ENCODE measurements around the gene MRPL16. TPM values are rescaled to one million over a fixed set of nuclear protein-coding genes. Genes with fewer than 3 reads are reported as not detected.
"Not testable (repeated sequence)": the region's sequence is repeated elsewhere in the genome, so short reads cannot be mapped to it uniquely, and the experiment has no call there.

The MRPL16 gene
- polyA plus RNA-seq (ENCODE audit: insufficient read length in 4 of 4) = 10 to 100 TPM; 62.0 to 64.3 (median 63.5) TPM

- DNase-seq (ENCODE audit: low read depth in 4 of 4, low spot score in 3 of 4) = peak; percentile 79 to 86 (median 82)
Measured at GRCh38 chr11:59810189-59810910, at the start of gene MRPL16. TSS of gene MRPL16 (minus strand) at chr11:59810778. CDS start at chr11:59810658, 120 bp downstream.

GRCh38 chr11:59859673-59860072 is 49.1 kb upstream of the MRPL16 start:
- DNase-seq (ENCODE audit: low read depth in 4 of 4, low spot score in 3 of 4) = no peak

- DNase-seq (ENCODE audit: low read depth in 4 of 4, low spot score in 3 of 4) = no peak
Measured at GRCh38 chr11:59857439-59858434, 47.2 kb upstream of the MRPL16 start.

- DNase-seq (ENCODE audit: low read depth in 4 of 4, low spot score in 3 of 4) = no peak
Measured at GRCh38 chr11:59854871-59855270, 44.3 kb upstream of the MRPL16 start.

GRCh38 chr11:59851416-59851815 is 40.8 kb upstream of the MRPL16 start:
- not testable (repeated sequence) for DNase-seq (ENCODE audit: low read depth in 4 of 4, low spot score in 3 of 4)

GRCh38 chr11:59849551-59849950 is 39.0 kb upstream of the MRPL16 start:
- not testable (repeated sequence) for DNase-seq (ENCODE audit: low read depth in 4 of 4, low spot score in 3 of 4)

DNA sequence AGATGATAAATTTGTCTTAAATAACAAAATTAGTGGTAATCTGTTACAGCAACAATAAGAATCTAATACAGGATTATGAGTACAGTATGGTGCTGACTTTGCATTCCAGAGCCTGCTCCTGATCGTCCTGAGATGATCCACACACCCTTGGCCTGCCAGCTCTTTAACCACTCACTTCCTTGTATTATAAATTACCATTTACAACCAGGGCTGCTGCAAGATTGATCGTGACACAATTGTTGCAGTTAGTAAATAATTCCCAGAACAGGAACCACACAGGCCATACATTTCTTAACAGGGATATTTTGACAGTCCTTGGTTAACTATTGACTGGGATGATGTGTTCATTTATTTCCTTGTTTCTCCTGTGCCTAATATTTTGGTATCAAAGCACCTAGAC is 38.6 kb upstream of the MRPL16 start:
- no peak for DNase-seq (ENCODE audit: low read depth in 4 of 4, low spot score in 3 of 4)

GRCh38 chr11:59848439-59848838 is 37.9 kb upstream of the MRPL16 start:
- DNase-seq (ENCODE audit: low read depth in 4 of 4, low spot score in 3 of 4) = not testable (repeated sequence)

GRCh38 chr11:59847626-59848025 is 37.0 kb upstream of the MRPL16 start:
- no peak for DNase-seq (ENCODE audit: low read depth in 4 of 4, low spot score in 3 of 4)

GRCh38 chr11:59846556-59846955 is 36.0 kb upstream of the MRPL16 start:
- DNase-seq (ENCODE audit: low read depth in 4 of 4, low spot score in 3 of 4) = no peak

DNA sequence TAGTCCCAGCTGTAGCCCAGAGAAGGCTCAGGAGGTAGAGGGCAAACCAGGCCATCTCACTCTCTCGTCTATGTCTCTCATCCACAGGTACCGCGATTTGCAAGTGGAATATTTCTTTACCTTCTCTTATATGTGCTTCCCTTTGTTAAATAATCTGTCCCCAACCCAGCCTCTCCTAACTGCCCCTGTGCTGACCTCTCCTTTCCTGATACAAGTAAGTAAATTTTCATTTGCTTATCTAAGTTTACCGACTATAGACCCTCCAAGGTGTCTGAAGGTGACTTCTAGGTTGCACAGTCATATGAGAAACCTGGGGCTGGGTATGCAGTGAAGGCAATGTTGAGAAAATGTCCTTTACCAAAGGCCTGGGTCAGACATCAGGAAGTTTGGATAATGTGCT is 34.8 kb upstream of the MRPL16 start, which contains the start of gene CBLIF:
CBLIF (minus strand) TSS at position 101 of the 400 bp plus-strand sequence; CDS start at position 55, 46 bp downstream.
- no peak for DNase-seq (ENCODE audit: low read depth in 4 of 4, low spot score in 3 of 4)

DNA sequence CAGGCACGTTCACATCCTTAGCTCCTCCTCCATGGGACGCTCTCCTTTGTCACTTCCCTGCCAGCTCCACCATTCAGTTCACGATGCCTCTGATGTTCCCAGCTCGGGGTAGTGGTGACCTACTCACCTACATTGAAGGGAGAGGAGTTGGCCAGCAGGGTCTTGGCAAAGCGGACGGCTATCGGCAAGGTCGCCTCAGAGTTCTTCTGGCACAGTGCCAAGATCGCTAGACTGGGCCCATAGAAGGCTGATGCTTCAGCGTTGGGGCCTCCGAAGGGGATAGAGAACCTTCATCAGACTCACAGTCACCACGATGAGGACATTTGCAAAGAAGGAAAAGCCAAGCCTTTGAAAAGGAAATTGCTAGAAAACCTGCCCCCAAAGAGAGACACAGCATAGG is 31.7 kb upstream of the MRPL16 start:
- no peak for DNase-seq (ENCODE audit: low read depth in 4 of 4, low spot score in 3 of 4)

GRCh38 chr11:59841514-59841913 is 30.9 kb upstream of the MRPL16 start:
- no peak for DNase-seq (ENCODE audit: low read depth in 4 of 4, low spot score in 3 of 4)

DNA sequence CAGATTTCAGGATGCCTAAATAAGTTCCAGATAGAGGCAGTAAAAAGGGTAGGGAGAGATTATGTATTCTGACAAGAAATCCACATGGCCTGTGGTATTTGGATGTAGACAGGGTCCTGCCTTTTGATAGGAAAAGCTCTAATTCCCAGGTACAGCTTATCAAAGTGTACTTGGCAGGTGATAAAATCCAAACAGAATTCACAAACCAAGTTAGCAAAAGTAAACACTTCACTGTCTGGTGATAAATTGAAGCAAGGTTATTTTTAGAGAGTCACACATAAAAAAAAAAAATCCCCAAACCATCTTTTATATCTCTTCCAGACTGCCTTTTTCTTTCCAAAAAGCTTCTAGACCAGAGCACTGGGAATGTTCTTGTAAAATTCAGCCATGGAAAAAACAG is 29.0 kb upstream of the MRPL16 start:
- DNase-seq (ENCODE audit: low read depth in 4 of 4, low spot score in 3 of 4) = no peak

DNA sequence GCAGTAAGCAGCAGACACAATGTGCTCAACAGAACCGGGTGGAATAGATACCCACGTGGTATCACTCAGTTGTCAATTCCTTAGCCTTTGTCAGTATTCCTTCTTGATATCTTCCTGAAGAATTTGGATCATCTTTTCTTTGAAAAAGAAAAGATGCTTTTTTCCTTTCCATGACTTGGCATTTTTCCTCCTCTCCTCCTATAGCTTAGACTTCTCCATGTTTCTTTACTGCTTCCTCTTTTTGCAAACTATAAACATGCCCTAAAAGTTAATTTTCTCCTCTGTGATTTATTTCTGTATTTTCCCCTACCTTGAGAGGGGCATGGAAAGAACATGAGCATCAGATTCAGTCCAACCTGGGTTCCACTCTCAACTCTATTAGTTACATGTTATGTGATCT is 23.0 kb upstream of the MRPL16 start:
- DNase-seq (ENCODE audit: low read depth in 4 of 4, low spot score in 3 of 4) = no peak

- DNase-seq (ENCODE audit: low read depth in 4 of 4, low spot score in 3 of 4) = no peak
Measured at GRCh38 chr11:59829358-59829757, 18.8 kb upstream of the MRPL16 start.

DNA sequence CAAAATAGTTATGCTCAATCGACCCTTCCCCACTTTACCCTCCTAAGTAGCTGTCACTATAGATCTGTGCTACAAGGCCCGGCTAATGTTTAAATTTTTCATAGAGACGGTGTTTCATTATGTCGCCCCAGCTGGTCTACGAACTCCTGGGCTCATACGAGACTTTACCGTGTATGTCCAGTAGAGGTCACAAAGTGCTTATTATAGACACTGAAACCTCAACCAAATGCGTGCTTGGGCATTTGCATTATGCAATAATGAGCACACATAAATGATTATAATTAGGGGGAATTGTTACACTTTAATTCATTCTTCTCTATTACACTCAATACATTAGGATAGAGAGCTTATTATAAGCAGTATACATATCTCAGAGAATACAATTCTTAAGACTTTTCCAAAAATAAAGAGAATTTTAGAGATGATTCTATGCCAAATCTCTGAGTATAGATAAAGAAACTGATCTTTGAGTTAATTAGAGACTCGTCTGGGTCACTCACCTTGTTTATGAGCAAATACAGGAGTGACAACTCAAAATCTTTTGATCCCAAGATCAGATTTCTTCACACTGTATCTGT is 12.5 kb upstream of the MRPL16 start:
- DNase-seq (ENCODE audit: low read depth in 4 of 4, low spot score in 3 of 4) = no peak

DNA sequence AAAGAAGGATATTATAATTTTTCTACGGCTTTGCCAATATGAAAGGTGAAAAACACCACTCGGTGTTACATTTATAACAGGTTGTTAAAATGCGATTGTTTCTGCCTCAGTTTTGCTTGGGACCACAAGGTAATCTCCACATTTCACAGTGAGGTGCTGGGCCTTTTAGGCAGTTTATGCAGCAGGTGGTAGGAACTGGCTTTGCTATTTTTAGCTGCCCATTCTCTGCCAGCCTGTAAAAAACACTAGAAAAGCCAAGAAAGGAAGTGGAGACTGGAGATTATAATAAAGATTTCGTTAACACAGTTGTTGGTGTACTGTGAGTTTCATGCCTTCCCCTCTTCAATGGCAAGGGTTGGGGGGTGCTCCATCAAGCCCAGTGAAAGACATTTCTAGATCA is 8.0 kb upstream of the MRPL16 start:
- DNase-seq (ENCODE audit: low read depth in 4 of 4, low spot score in 3 of 4) = no peak

GRCh38 chr11:59816434-59816833 is 5.9 kb upstream of the MRPL16 start:
- not testable (repeated sequence) for DNase-seq (ENCODE audit: low read depth in 4 of 4, low spot score in 3 of 4)

DNA sequence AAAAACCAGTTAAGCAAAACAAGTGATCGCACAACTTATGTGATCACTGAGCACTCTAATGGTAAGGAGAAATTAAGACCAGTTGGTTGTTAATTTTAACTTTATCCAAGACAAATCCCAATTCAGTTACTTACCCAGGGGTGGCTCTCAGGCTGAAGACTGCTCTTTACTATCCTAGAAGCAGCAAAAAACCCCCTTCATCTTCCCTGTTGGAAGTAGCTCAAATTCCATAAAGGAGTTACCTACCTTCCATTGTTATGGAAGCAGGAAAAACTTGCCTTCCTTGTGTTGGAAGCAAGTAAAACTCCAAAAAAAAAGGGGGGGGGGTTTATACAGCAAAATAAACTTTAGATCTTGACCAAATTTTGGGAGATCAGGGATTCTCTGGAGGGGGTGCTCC is 5.2 kb upstream of the MRPL16 start:
- no peak for DNase-seq (ENCODE audit: low read depth in 4 of 4, low spot score in 3 of 4)

DNA sequence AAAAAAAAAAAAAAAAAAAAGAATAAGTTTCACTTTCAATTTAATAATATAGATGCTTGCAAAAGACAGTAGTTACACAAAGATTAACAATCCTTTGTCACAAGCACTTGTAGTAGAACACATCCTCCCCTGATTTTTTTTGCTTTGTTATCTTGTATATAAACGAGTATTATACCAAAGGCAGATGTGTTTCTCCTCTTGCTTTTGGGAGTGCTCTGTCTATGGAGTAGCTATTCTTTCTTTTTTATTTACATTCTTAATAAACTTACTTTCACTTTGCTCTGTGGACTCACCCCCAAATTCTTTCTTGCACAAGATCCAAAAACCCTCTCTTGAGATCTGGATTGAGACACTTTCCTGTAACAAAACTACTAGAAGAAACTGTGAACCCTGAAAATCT is 3.4 kb upstream of the MRPL16 start:
- no peak for DNase-seq (ENCODE audit: low read depth in 4 of 4, low spot score in 3 of 4)

All from right renal pelvis (tissue), 4 donors.